CD14-positive monocyte (primary cell): ENCODE results near the gene AADAT. TPM values are rescaled to one million over a fixed set of nuclear protein-coding genes. Genes with fewer than 3 reads are reported as not detected.

ENCODE experiments used
- DNase-seq, 3 donors: peaks; one replicate each; pipeline ENCODE4 v3.0.0-alpha.2; 2011 to 2022
- H2AFZ ChIP-seq: 2 replicates; pipeline ENCODE4 v1.6.0; 2012; ENCODE audit warnings: mild to moderate bottlenecking, low read depth, low read length, inconsistent platforms; ENCODE audit not compliant: insufficient read depth, poor library complexity, severe bottlenecking
- H3K27ac ChIP-seq, 2 donors: 1 replicate in 1 of 2; 2 replicates in 1 of 2; pipeline ENCODE4 v1.5.1; 2012 to 2013; ENCODE audit warnings: low read length in 2 of 2, control low read depth in 1 of 2, inconsistent platforms in 1 of 2, low read depth in 1 of 2, mild to moderate bottlenecking in 1 of 2
- H3K27me3 ChIP-seq, 2 donors: one replicate each; pipeline versions ENCODE4 v1.6.0 to v1.6.1; 2011 to 2013; ENCODE audit warnings: low read length in 2 of 2; ENCODE audit not compliant: control insufficient read depth in 2 of 2, insufficient read depth in 2 of 2
- H3K36me3 ChIP-seq, 2 donors: replicated peaks in 1 of 2; 1 replicate in 1 of 2; 2 replicates in 1 of 2; pipeline versions ENCODE4 v1.5.1 to v1.6.1; 2012 to 2013; ENCODE audit warnings: low read length in 2 of 2, control low read depth in 1 of 2, inconsistent platforms in 1 of 2, mild to moderate bottlenecking in 1 of 2; ENCODE audit not compliant: insufficient read depth in 2 of 2, control insufficient read depth in 1 of 2
- H3K4me1 ChIP-seq, 2 donors: 1 replicate in 1 of 2; 2 replicates in 1 of 2; pipeline versions ENCODE4 v1.5.1 to v1.6.1; 2012 to 2013; ENCODE audit warnings: low read length in 2 of 2, control low read depth in 1 of 2, inconsistent platforms in 1 of 2, mild to moderate bottlenecking in 1 of 2, moderate library complexity in 1 of 2; ENCODE audit not compliant: insufficient read depth in 2 of 2, control insufficient read depth in 1 of 2
- H3K4me2 ChIP-seq: replicated peaks from 2 replicates; pipeline ENCODE3; 2012; ENCODE audit warnings: low read length, moderate library complexity, mild to moderate bottlenecking; ENCODE audit not compliant: poor library complexity, severe bottlenecking; ENCODE audit errors: extremely low read depth
- H3K4me3 ChIP-seq, 3 experiments: fragments of 200-600 bp in 1 of 3; sonication (generic) in 1 of 3; replicated peaks in 1 of 3; 1 replicate in 2 of 3; 2 replicates in 1 of 3; pipeline ENCODE4 v1.5.1; 2011 to 2013; ENCODE audit warnings: low read length in 3 of 3, mild to moderate bottlenecking in 3 of 3, control low read depth in 2 of 3, low read depth in 2 of 3, inconsistent platforms in 1 of 3, moderate library complexity in 1 of 3
- H3K79me2 ChIP-seq: 2 replicates; pipeline ENCODE4 v1.6.0; 2012; ENCODE audit warnings: mild to moderate bottlenecking, control low read depth, inconsistent platforms, low read length, moderate library complexity; ENCODE audit not compliant: insufficient read depth
- H3K9ac ChIP-seq: 2 replicates; pipeline ENCODE4 v1.6.0; 2017; ENCODE audit warnings: low read length, mild to moderate bottlenecking; ENCODE audit not compliant: insufficient read depth, poor library complexity, severe bottlenecking
- H3K9me3 ChIP-seq, 2 donors: replicated peaks in 1 of 2; 1 replicate in 1 of 2; 2 replicates in 1 of 2; pipeline versions ENCODE4 v1.5.1 to v1.6.1; 2012 to 2013; ENCODE audit warnings: low read length in 2 of 2, control low read depth in 1 of 2; ENCODE audit not compliant: control insufficient read depth in 1 of 2, insufficient read depth in 1 of 2
- H4K20me1 ChIP-seq: 2 replicates; pipeline ENCODE4 v1.6.0; 2012; ENCODE audit warnings: mild to moderate bottlenecking, low read length, control low read depth, moderate library complexity; ENCODE audit not compliant: insufficient read depth
- H3K27ac Mint-ChIP-seq, 7 donors: one replicate each; pipeline ENCODE4 v1.8.0; 2020; ENCODE audit warnings: mild to moderate bottlenecking in 7 of 7, mixed read lengths in 7 of 7, moderate library complexity in 6 of 7, inconsistent platforms in 2 of 7
- H3K27me3 Mint-ChIP-seq, 3 donors: one replicate each; pipeline ENCODE4 v1.8.0; 2021 to 2022; ENCODE audit warnings: low read depth in 3 of 3, mild to moderate bottlenecking in 3 of 3, mixed read lengths in 3 of 3, moderate library complexity in 3 of 3, inconsistent platforms in 1 of 3
- H3K36me3 Mint-ChIP-seq, 2 donors: one replicate each; pipeline ENCODE4 v1.8.0; 2020; ENCODE audit warnings: mixed read lengths in 2 of 2, inconsistent platforms in 1 of 2, mild to moderate bottlenecking in 1 of 2
- H3K4me1 Mint-ChIP-seq: one replicate; pipeline ENCODE4 v1.8.0; 2020; ENCODE audit warnings: mild to moderate bottlenecking, mixed read lengths
- H3K4me3 Mint-ChIP-seq, 2 donors: one replicate each; pipeline ENCODE4 v1.8.0; 2020; ENCODE audit warnings: mild to moderate bottlenecking in 2 of 2, mixed read lengths in 2 of 2, moderate library complexity in 1 of 2
- H3K9me3 Mint-ChIP-seq, 7 donors: one replicate each; pipeline ENCODE4 v1.8.0; 2020 to 2022; ENCODE audit warnings: mixed read lengths in 7 of 7, mild to moderate bottlenecking in 6 of 7, moderate library complexity in 6 of 7, inconsistent platforms in 2 of 7
- WGBS: methylation state at CpG from one replicate; pipeline ENCODE4 v1.1.5; 2013; ENCODE audit warnings: missing lambda C conversion rate; ENCODE audit not compliant: insufficient coverage; 5-methylcytosine and 5-hydroxymethylcytosine counted together
- intact Hi-C, 2 donors: fragments of 100-400 bp; cut with micrococcal nuclease; formaldehyde crosslinking; loops; one replicate each; pipeline versions ENCODE4 v1.15.0 to v1.15.1; 2023
- polyA plus RNA-seq, 3 donors: library from polyadenylated mRNA; depleted of rRNA in 1 of 3; unstranded in 2 of 3; stranded (reverse) in 1 of 3; fragments of 300-500 nt in 2 of 3; fragments of >200 nt in 1 of 3; fragmentation: Illumina TruSeq in 2 of 3; gene quantifications; 1 replicate in 2 of 3; 2 replicates in 1 of 3; pipeline ENCODE4 v1.2.3, GENCODE V29; 2012 to 2021
- small RNA-seq: library from RNA; depleted of rRNA; stranded (forward); fragments of <200 nt; gene quantifications from one replicate; pipeline ENCODE3, GENCODE V24; 2012; ENCODE audit warnings: low read depth; ENCODE audit not compliant: insufficient read length
- TF ChIP-seq, protein P1 (sequence below): fragments of 200-600 bp; IDR thresholded peaks from one replicate; pipeline ENCODE4 v1.8.0; 2022; ENCODE audit warnings: antibody characterized with exemption, mild to moderate bottlenecking

The AADAT gene
- polyA plus RNA-seq, 3 donors = not detected

DNA sequence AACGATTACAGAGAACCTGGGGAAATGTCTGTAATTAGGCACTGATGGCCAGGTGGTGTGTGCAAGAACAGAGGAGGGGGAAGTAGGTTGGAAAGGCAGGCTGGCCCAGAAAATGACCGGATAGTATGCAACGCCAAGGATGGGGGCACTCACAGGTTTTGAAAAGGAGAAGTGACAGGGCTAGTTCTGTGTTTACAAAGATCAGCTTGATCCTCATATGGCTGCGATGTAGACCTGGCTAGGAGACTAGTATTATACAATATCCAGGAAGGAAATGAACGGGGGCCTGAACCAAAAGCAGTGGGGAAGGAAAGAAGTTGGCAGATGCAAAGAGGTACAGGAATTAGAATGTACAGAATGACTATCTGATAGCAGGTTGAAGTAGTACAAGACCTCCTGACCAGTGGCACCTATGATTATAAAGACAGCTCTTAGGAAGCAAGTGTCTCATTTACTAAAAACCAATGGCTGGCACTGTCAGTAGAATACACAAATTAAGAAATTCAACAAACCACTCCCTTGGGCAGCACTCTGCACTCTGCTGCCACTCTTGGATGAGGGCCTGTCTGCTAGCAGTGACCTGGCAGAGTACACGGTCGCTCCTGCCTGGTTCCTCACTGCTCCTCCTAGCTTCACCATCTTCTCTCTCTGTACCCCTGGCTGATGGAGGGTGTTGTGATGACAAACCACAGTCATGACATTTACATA lies 77.7 kb downstream of the AADAT start:
- Mint-ChIP-seq H3K27ac (peak overlapping the region in 2 of 7 donors; percentile 51 to 52), H3K4me1 (peaks cover 25% of the 10 kb centered on the region), H3K27me3 (peaks cover 39 to 43% (median 42%) of the 10 kb centered on the region in 3 donors), H3K4me3 (peak overlapping the region in 1 of 2 donors; percentile 24), H3K36me3 (no peaks in the 10 kb centered on the region), H3K9me3 (peaks cover 0 to 13% (median 8%) of the 10 kb centered on the region in 7 donors)
- Histone ChIP-seq H2AFZ (no peak overlapping the region), H3K36me3 (no peaks in the 10 kb centered on the region), H3K4me3 (no peak overlapping the region), H3K9ac (no peak overlapping the region), H3K27me3 (peaks cover 21 to 47% of the 10 kb centered on the region in 2 donors), H3K4me1 (peaks cover 15 to 19% of the 10 kb centered on the region in 2 donors), H3K27ac (no peak overlapping the region), H3K9me3 (peaks cover 0 to 5% of the 10 kb centered on the region in 2 donors), H3K79me2 (no peaks in the 10 kb centered on the region), H4K20me1 (no peaks in the 10 kb centered on the region), H3K4me2 (no peak overlapping the region)
- TF ChIP-seq, protein P1, sequence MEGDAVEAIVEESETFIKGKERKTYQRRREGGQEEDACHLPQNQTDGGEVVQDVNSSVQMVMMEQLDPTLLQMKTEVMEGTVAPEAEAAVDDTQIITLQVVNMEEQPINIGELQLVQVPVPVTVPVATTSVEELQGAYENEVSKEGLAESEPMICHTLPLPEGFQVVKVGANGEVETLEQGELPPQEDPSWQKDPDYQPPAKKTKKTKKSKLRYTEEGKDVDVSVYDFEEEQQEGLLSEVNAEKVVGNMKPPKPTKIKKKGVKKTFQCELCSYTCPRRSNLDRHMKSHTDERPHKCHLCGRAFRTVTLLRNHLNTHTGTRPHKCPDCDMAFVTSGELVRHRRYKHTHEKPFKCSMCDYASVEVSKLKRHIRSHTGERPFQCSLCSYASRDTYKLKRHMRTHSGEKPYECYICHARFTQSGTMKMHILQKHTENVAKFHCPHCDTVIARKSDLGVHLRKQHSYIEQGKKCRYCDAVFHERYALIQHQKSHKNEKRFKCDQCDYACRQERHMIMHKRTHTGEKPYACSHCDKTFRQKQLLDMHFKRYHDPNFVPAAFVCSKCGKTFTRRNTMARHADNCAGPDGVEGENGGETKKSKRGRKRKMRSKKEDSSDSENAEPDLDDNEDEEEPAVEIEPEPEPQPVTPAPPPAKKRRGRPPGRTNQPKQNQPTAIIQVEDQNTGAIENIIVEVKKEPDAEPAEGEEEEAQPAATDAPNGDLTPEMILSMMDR = no peak
- 0% methylated on average over 3 of the region's 7 CpGs for WGBS
- intact Hi-C loops = no loop called here
- DNase-seq = peak in 2 of 3 donors; percentile 11 to 21

Small RNA genes lying within 50 kb of the gene (small RNA-seq; reads per million reads assigned to genes)
- gene APOBEC3AP1 = not detected

Other genes starting within 250 kb of the AADAT start
- under 1 TPM in 2 of 3 donors, not detected in 1; 0.01 to 0.18 TPM for gene MFAP3L, start 63.6 kb downstream of the AADAT start, polyA plus RNA-seq